Fibroblast of lung (primary cell): ENCODE measurements around the gene AP2A2. TPM values are rescaled to one million over a fixed set of nuclear protein-coding genes. Genes with fewer than 3 reads are reported as not detected.

ENCODE experiments used
- DNase-seq, 2 donors: peaks; one replicate each; pipeline versions ENCODE4 v3.0.0 to v3.0.0-alpha.2; 2010; ENCODE audit warnings: low read depth in 2 of 2
- H2AFZ ChIP-seq: 2 replicates; pipeline ENCODE4 v1.5.1; 2012; ENCODE audit warnings: low read length, control low read depth, inconsistent platforms
- H3K27ac ChIP-seq: 2 replicates; pipeline ENCODE4 v1.5.1; 2011; ENCODE audit warnings: low read length, control low read depth; ENCODE audit not compliant: insufficient read depth
- H3K27me3 ChIP-seq: 2 replicates; pipeline ENCODE4 v1.5.1; 2011; ENCODE audit warnings: mild to moderate bottlenecking, low read length; ENCODE audit not compliant: control insufficient read depth, insufficient read depth
- H3K36me3 ChIP-seq: 2 replicates; pipeline ENCODE4 v1.5.1; 2011; ENCODE audit warnings: low read length; ENCODE audit not compliant: control insufficient read depth, insufficient read depth
- H3K4me1 ChIP-seq: 2 replicates; pipeline ENCODE4 v1.5.1; 2011; ENCODE audit warnings: low read length; ENCODE audit not compliant: control insufficient read depth, insufficient read depth; ENCODE audit errors: extremely low read depth
- H3K4me2 ChIP-seq: 2 replicates; pipeline ENCODE4 v1.5.1; 2011; ENCODE audit warnings: low read length, control low read depth; ENCODE audit not compliant: insufficient read depth; ENCODE audit errors: extremely low read depth
- H3K4me3 ChIP-seq, 4 experiments: fragments of 200-600 bp in 1 of 4; sonication (generic) in 1 of 4; replicated peaks in 1 of 4; 2 replicates each; pipeline ENCODE4 v1.5.1; 2011 to 2016; ENCODE audit warnings: low read length in 4 of 4, low read depth in 3 of 4, mild to moderate bottlenecking in 3 of 4, control low read depth in 2 of 4, inconsistent platforms in 1 of 4, mixed read lengths in 1 of 4; ENCODE audit not compliant: insufficient read depth in 1 of 4; ENCODE audit errors: control extremely low read depth in 1 of 4
- H3K79me2 ChIP-seq: 2 replicates; pipeline ENCODE4 v1.5.1; 2012; ENCODE audit warnings: mild to moderate bottlenecking, low read length, inconsistent platforms; ENCODE audit not compliant: control insufficient read depth, insufficient read depth
- H3K9ac ChIP-seq: 2 replicates; pipeline ENCODE4 v1.5.1; 2011; ENCODE audit warnings: mild to moderate bottlenecking, low read length, control low read depth; ENCODE audit not compliant: insufficient read depth
- H3K9me3 ChIP-seq: 2 replicates; pipeline ENCODE4 v1.5.1; 2012; ENCODE audit warnings: low read depth, low read length; ENCODE audit not compliant: control insufficient read depth, insufficient read depth
- H4K20me1 ChIP-seq: 2 replicates; pipeline ENCODE4 v1.5.1; 2011; ENCODE audit warnings: low read length; ENCODE audit not compliant: control insufficient read depth, insufficient read depth; ENCODE audit errors: extremely low read depth
- EZH2 ChIP-seq: IDR thresholded peaks from 2 replicates; pipeline ENCODE4 v1.5.1; 2012; ENCODE audit warnings: low read length, control low read depth, mild to moderate bottlenecking; ENCODE audit errors: missing control alignments
- polyA plus RNA-seq, 2 donors: library from polyadenylated mRNA; depleted of rRNA in 1 of 2; stranded (reverse) in 1 of 2; unstranded in 1 of 2; fragments of >200 nt; gene quantifications; 2 replicates each; pipeline ENCODE4 v1.2.1, GENCODE V29; 2011 to 2012; ENCODE audit warnings: missing spikeins in 1 of 2
- total RNA-seq: library from RNA; depleted of rRNA; stranded (reverse); fragments of >200 nt; gene quantifications from 2 replicates; pipeline ENCODE4 v1.2.1, GENCODE V29; 2014
- TF ChIP-seq, protein P1 (sequence below), 2 donors: IDR thresholded peaks in 1 of 2; conservative IDR thresholded peaks in 1 of 2; 1 replicate in 1 of 2; 2 replicates in 1 of 2; pipeline ENCODE4 v1.5.1; 2011 to 2012; ENCODE audit warnings: low read length in 2 of 2, control low read depth in 1 of 2, inconsistent platforms in 1 of 2, low read depth in 1 of 2, mild to moderate bottlenecking in 1 of 2

Gene AP2A2
- total and polyA plus RNA-seq, 2 donors (not counting 1 experiment from before 2014, with no cell fraction given), result 21.6 to 46.1 TPM

DNA sequence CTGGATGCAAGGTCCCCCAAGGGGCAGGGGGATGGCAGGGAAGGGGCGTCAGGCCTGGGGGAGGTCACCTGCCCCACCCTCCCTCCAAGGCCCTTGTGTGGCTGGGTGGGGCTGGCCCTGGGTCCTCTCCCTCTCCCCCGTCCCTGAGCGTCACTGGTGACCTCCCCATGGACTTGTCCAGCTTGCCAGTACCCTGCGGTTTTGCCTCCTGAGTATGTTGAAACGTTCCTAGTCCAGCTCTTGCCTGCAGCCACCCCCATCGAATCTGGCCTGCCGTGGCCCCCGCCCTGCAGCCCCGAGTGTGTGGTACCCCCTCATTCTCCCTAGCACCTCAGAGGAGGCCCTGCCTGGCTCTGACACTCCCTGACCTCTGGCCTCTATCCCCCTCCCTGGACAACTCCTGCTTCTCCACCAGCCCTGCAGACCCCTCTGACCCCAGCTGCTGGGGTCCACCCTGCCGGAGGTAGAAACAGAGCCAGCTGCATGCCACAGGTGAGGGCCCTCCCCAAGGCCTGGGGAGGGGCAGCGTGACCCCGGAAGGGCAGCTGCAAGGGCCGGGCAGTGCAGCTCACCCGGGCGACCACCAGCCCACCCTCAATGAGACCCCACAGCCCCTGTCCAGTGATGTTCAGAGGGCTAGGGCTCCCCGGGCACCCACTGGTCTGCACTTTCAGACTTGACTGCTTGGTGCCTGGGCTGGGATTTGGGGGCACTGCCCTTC lies 114.9 kb downstream of the AP2A2 start:
- H3K4me1 ChIP-seq, result no peaks in the 10 kb centered on the region
- H3K27ac ChIP-seq, result no peak overlapping the region
- H2AFZ ChIP-seq, result no peak overlapping the region
- DNase-seq, result peak; percentile 11 to 58
- no peaks in the 10 kb centered on the region for H3K79me2 ChIP-seq
- H3K27me3 ChIP-seq, result no peaks in the 10 kb centered on the region
- H4K20me1 ChIP-seq, result no peaks in the 10 kb centered on the region
- no peaks in the 10 kb centered on the region for H3K36me3 ChIP-seq
- H3K9ac ChIP-seq, result no peak overlapping the region
- H3K9me3 ChIP-seq, result no peaks in the 10 kb centered on the region
- no peak for TF ChIP-seq EZH2
- TF ChIP-seq, protein P1, sequence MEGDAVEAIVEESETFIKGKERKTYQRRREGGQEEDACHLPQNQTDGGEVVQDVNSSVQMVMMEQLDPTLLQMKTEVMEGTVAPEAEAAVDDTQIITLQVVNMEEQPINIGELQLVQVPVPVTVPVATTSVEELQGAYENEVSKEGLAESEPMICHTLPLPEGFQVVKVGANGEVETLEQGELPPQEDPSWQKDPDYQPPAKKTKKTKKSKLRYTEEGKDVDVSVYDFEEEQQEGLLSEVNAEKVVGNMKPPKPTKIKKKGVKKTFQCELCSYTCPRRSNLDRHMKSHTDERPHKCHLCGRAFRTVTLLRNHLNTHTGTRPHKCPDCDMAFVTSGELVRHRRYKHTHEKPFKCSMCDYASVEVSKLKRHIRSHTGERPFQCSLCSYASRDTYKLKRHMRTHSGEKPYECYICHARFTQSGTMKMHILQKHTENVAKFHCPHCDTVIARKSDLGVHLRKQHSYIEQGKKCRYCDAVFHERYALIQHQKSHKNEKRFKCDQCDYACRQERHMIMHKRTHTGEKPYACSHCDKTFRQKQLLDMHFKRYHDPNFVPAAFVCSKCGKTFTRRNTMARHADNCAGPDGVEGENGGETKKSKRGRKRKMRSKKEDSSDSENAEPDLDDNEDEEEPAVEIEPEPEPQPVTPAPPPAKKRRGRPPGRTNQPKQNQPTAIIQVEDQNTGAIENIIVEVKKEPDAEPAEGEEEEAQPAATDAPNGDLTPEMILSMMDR (conservative IDR thresholded peaks at IDR 0.05 in 1 of 2, IDR thresholded peaks at IDR 0.05 in 1 of 2; ENCODE audit: low read depth in 1 of 2, low read length in 2 of 2), result no peak
- H3K4me2 ChIP-seq, result no peak overlapping the region
- H3K4me3 ChIP-seq, result no peak overlapping the region

DNA sequence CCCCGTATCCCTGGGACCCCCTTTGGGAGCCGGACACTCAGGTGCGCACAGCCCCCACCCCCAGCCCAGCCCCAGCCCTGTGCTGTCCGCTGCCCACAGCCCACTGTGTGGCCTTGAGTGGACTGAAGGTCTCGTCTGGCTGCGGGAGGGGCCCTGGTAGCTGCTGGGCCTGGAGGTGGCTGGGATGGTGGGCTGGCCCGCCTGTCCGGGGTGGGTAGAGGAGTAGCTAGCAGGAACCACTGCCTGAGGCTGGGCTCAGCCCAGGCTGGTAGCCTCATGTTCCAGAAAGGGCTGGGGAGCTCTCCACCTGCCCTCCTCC lies 115.4 kb downstream of the AP2A2 start:
- H3K36me3 ChIP-seq, result no peaks in the 10 kb centered on the region
- no peaks in the 10 kb centered on the region for H3K9me3 ChIP-seq
- H3K4me2 ChIP-seq, result no peak overlapping the region
- no peaks in the 10 kb centered on the region for H3K79me2 ChIP-seq
- H3K9ac ChIP-seq, result no peak overlapping the region
- no peaks in the 10 kb centered on the region for H3K27me3 ChIP-seq
- H3K27ac ChIP-seq, result no peak overlapping the region
- H2AFZ ChIP-seq, result no peak overlapping the region
- DNase-seq, result no peak
- H3K4me1 ChIP-seq, result no peaks in the 10 kb centered on the region
- H3K4me3 ChIP-seq, result no peak overlapping the region
- TF ChIP-seq EZH2, result no peak
- TF ChIP-seq, protein P1 (conservative IDR thresholded peaks at IDR 0.05 in 1 of 2, IDR thresholded peaks at IDR 0.05 in 1 of 2; ENCODE audit: low read depth in 1 of 2, low read length in 2 of 2), result no peak
- no peaks in the 10 kb centered on the region for H4K20me1 ChIP-seq

- no peak for TF ChIP-seq EZH2
- TF ChIP-seq, protein P1 (conservative IDR thresholded peaks at IDR 0.05 in 1 of 2, IDR thresholded peaks at IDR 0.05 in 1 of 2; ENCODE audit: low read depth in 1 of 2, low read length in 2 of 2), result no peak
- Histone ChIP-seq H3K4me2 (no peak overlapping the region), H3K9ac (no peak overlapping the region), H3K4me3 (no peak overlapping the region), H3K27ac (no peak overlapping the region), H3K79me2 (no peaks in the 10 kb centered on the region), H3K36me3 (no peaks in the 10 kb centered on the region), H2AFZ (no peak overlapping the region), H3K4me1 (no peaks in the 10 kb centered on the region), H3K9me3 (no peaks in the 10 kb centered on the region), H3K27me3 (no peaks in the 10 kb centered on the region), H4K20me1 (no peaks in the 10 kb centered on the region)
- no peak for DNase-seq
Measured at GRCh38 chr11:1041471-1041870, 115.8 kb downstream of the AP2A2 start.
